Measurements from ENCODE around the gene GMDS.

The GMDS gene

GRCh38 chr6:1814279-1814678 is 431.1 kb downstream of the GMDS start:
- Histone ChIP-seq H2BK15ac (ENCODE audit: low read depth, poor library complexity, severe bottlenecking) (no peak overlapping the region), H2BK120ac (ENCODE audit: low read depth, low read length) (no peak overlapping the region), H3K9ac (ENCODE audit: low read length) (no peak overlapping the region), H2BK12ac (ENCODE audit: low read length in 2 of 2) (no peak overlapping the region), H3K18ac (ENCODE audit: low read depth in 1 of 2, low read length in 2 of 2) (no peak overlapping the region), H3K36me3 (ENCODE audit: control insufficient read depth in 1 of 2, insufficient read depth in 2 of 2, low read depth in 1 of 2, low read length in 2 of 2) (no peaks in the 10 kb centered on the region), H3K4me1 (ENCODE audit: control insufficient read depth, insufficient read depth, low read depth, low read length) (no peaks in the 10 kb centered on the region), H3K79me1 (replicated peaks; ENCODE audit: low read length, poor library complexity, severe bottlenecking) (no peaks in the 10 kb centered on the region), H3K27ac (ENCODE audit: low read length, poor library complexity, severe bottlenecking) (no peak overlapping the region), H2AK5ac (ENCODE audit: low read length, severe bottlenecking) (no peak overlapping the region), H3K23ac (ENCODE audit: low read length in 2 of 2) (no peak overlapping the region), H3K9me3 (ENCODE audit: control insufficient read depth, low read length) (no peaks in the 10 kb centered on the region), H3K4me2 (ENCODE audit: low read length, poor library complexity, severe bottlenecking) (no peak overlapping the region), H2BK5ac (ENCODE audit: low read depth, low read length, poor library complexity, severe bottlenecking) (no peak overlapping the region), H3K4ac (ENCODE audit: low read depth in 1 of 2, low read length in 2 of 2) (no peak overlapping the region), H3K27me3 (ENCODE audit: control insufficient read depth in 1 of 2, insufficient read depth in 1 of 2, low read length in 2 of 2) (no peaks in the 10 kb centered on the region), H4K91ac (ENCODE audit: low read length) (no peak overlapping the region), H3K14ac (ENCODE audit: low read length in 2 of 2) (no peak overlapping the region), H3K4me3 (ENCODE audit: insufficient read depth in 1 of 2, low read depth in 1 of 2, low read length in 2 of 2) (no peak overlapping the region), H4K8ac (ENCODE audit: low read length) (no peak overlapping the region), H2AFZ (ENCODE audit: low read depth, low read length) (no peak overlapping the region)
- no peak for DNase-seq
- 84% methylated on average over 3 of the region's 4 CpGs for WGBS

GRCh38 chr6:1812487-1812886 is 432.9 kb downstream of the GMDS start:
- 86% methylated on average over 2 of the region's 2 CpGs for WGBS
- DNase-seq = no peak

GRCh38 chr6:1812034-1812433 is 433.4 kb downstream of the GMDS start:
- Histone ChIP-seq H3K36me3 (ENCODE audit: control insufficient read depth in 1 of 2, insufficient read depth in 2 of 2, low read depth in 1 of 2, low read length in 2 of 2) (no peaks in the 10 kb centered on the region), H3K18ac (ENCODE audit: low read depth in 1 of 2, low read length in 2 of 2) (no peak overlapping the region), H3K4ac (ENCODE audit: low read depth in 1 of 2, low read length in 2 of 2) (no peak overlapping the region), H3K27me3 (ENCODE audit: control insufficient read depth in 1 of 2, insufficient read depth in 1 of 2, low read length in 2 of 2) (no peaks in the 10 kb centered on the region), H3K9me3 (ENCODE audit: control insufficient read depth, low read length) (no peaks in the 10 kb centered on the region), H3K4me1 (ENCODE audit: control insufficient read depth, insufficient read depth, low read depth, low read length) (no peaks in the 10 kb centered on the region), H2BK12ac (ENCODE audit: low read length in 2 of 2) (no peak overlapping the region), H2AK5ac (ENCODE audit: low read length, severe bottlenecking) (no peak overlapping the region), H4K8ac (ENCODE audit: low read length) (no peak overlapping the region), H3K4me3 (ENCODE audit: insufficient read depth in 1 of 2, low read depth in 1 of 2, low read length in 2 of 2) (no peak overlapping the region), H4K91ac (ENCODE audit: low read length) (no peak overlapping the region), H2AFZ (ENCODE audit: low read depth, low read length) (no peak overlapping the region), H3K9ac (ENCODE audit: low read length) (no peak overlapping the region), H3K14ac (ENCODE audit: low read length in 2 of 2) (no peak overlapping the region), H3K23ac (ENCODE audit: low read length in 2 of 2) (no peak overlapping the region), H3K79me1 (replicated peaks; ENCODE audit: low read length, poor library complexity, severe bottlenecking) (peaks cover under 1% of the 10 kb centered on the region), H2BK120ac (ENCODE audit: low read depth, low read length) (no peak overlapping the region), H2BK5ac (ENCODE audit: low read depth, low read length, poor library complexity, severe bottlenecking) (no peak overlapping the region), H3K27ac (ENCODE audit: low read length, poor library complexity, severe bottlenecking) (no peak overlapping the region), H2BK15ac (ENCODE audit: low read depth, poor library complexity, severe bottlenecking) (no peak overlapping the region), H3K4me2 (ENCODE audit: low read length, poor library complexity, severe bottlenecking) (no peak overlapping the region)
- no peak for DNase-seq
- 93% methylated on average over 7 of the region's 7 CpGs for WGBS

More at GRCh38 chr6:1812487-1812886, 432.9 kb downstream of the GMDS start:
- Histone ChIP-seq H3K79me1 (replicated peaks; ENCODE audit: low read length, poor library complexity, severe bottlenecking) (no peaks in the 10 kb centered on the region), H3K9ac (ENCODE audit: low read length) (no peak overlapping the region), H3K27me3 (ENCODE audit: control insufficient read depth in 1 of 2, insufficient read depth in 1 of 2, low read length in 2 of 2) (no peaks in the 10 kb centered on the region), H2BK15ac (ENCODE audit: low read depth, poor library complexity, severe bottlenecking) (no peak overlapping the region), H2AFZ (ENCODE audit: low read depth, low read length) (no peak overlapping the region), H3K18ac (ENCODE audit: low read depth in 1 of 2, low read length in 2 of 2) (no peak overlapping the region), H2BK12ac (ENCODE audit: low read length in 2 of 2) (no peak overlapping the region), H3K4me1 (ENCODE audit: control insufficient read depth, insufficient read depth, low read depth, low read length) (no peaks in the 10 kb centered on the region), H4K91ac (ENCODE audit: low read length) (no peak overlapping the region), H3K4me3 (ENCODE audit: insufficient read depth in 1 of 2, low read depth in 1 of 2, low read length in 2 of 2) (no peak overlapping the region), H3K4me2 (ENCODE audit: low read length, poor library complexity, severe bottlenecking) (no peak overlapping the region), H3K14ac (ENCODE audit: low read length in 2 of 2) (no peak overlapping the region), H3K27ac (ENCODE audit: low read length, poor library complexity, severe bottlenecking) (no peak overlapping the region), H4K8ac (ENCODE audit: low read length) (no peak overlapping the region), H2BK120ac (ENCODE audit: low read depth, low read length) (no peak overlapping the region), H3K4ac (ENCODE audit: low read depth in 1 of 2, low read length in 2 of 2) (no peak overlapping the region), H2AK5ac (ENCODE audit: low read length, severe bottlenecking) (no peak overlapping the region), H3K23ac (ENCODE audit: low read length in 2 of 2) (no peak overlapping the region), H2BK5ac (ENCODE audit: low read depth, low read length, poor library complexity, severe bottlenecking) (no peak overlapping the region), H3K9me3 (ENCODE audit: control insufficient read depth, low read length) (no peaks in the 10 kb centered on the region), H3K36me3 (ENCODE audit: control insufficient read depth in 1 of 2, insufficient read depth in 2 of 2, low read depth in 1 of 2, low read length in 2 of 2) (no peaks in the 10 kb centered on the region)

GRCh38 chr6:1810880-1811279 is 434.5 kb downstream of the GMDS start:
- Histone ChIP-seq H3K18ac (ENCODE audit: low read depth in 1 of 2, low read length in 2 of 2) (no peak overlapping the region), H3K9me3 (ENCODE audit: control insufficient read depth, low read length) (no peaks in the 10 kb centered on the region), H3K4ac (ENCODE audit: low read depth in 1 of 2, low read length in 2 of 2) (no peak overlapping the region), H3K14ac (ENCODE audit: low read length in 2 of 2) (no peak overlapping the region), H3K23ac (ENCODE audit: low read length in 2 of 2) (no peak overlapping the region), H2BK120ac (ENCODE audit: low read depth, low read length) (no peak overlapping the region), H3K4me1 (ENCODE audit: control insufficient read depth, insufficient read depth, low read depth, low read length) (no peaks in the 10 kb centered on the region), H3K36me3 (ENCODE audit: control insufficient read depth in 1 of 2, insufficient read depth in 2 of 2, low read depth in 1 of 2, low read length in 2 of 2) (no peaks in the 10 kb centered on the region), H2AFZ (ENCODE audit: low read depth, low read length) (no peak overlapping the region), H2BK12ac (ENCODE audit: low read length in 2 of 2) (no peak overlapping the region), H2BK5ac (ENCODE audit: low read depth, low read length, poor library complexity, severe bottlenecking) (no peak overlapping the region), H3K9ac (ENCODE audit: low read length) (no peak overlapping the region), H3K27ac (ENCODE audit: low read length, poor library complexity, severe bottlenecking) (no peak overlapping the region), H4K8ac (ENCODE audit: low read length) (no peak overlapping the region), H3K27me3 (ENCODE audit: control insufficient read depth in 1 of 2, insufficient read depth in 1 of 2, low read length in 2 of 2) (no peaks in the 10 kb centered on the region), H3K4me2 (ENCODE audit: low read length, poor library complexity, severe bottlenecking) (no peak overlapping the region), H3K79me1 (replicated peaks; ENCODE audit: low read length, poor library complexity, severe bottlenecking) (peaks cover 1% of the 10 kb centered on the region), H4K91ac (ENCODE audit: low read length) (no peak overlapping the region), H3K4me3 (ENCODE audit: insufficient read depth in 1 of 2, low read depth in 1 of 2, low read length in 2 of 2) (no peak overlapping the region), H2AK5ac (ENCODE audit: low read length, severe bottlenecking) (no peak overlapping the region), H2BK15ac (ENCODE audit: low read depth, poor library complexity, severe bottlenecking) (no peak overlapping the region)
- DNase-seq = no peak
- no CpG with 5 or more reads among the region's 2 CpGs for WGBS

All from mesenchymal stem cell (in vitro differentiated cells and primary cell).